ENCODE data around the gene RAC3.

RAC3 gene

DNA sequence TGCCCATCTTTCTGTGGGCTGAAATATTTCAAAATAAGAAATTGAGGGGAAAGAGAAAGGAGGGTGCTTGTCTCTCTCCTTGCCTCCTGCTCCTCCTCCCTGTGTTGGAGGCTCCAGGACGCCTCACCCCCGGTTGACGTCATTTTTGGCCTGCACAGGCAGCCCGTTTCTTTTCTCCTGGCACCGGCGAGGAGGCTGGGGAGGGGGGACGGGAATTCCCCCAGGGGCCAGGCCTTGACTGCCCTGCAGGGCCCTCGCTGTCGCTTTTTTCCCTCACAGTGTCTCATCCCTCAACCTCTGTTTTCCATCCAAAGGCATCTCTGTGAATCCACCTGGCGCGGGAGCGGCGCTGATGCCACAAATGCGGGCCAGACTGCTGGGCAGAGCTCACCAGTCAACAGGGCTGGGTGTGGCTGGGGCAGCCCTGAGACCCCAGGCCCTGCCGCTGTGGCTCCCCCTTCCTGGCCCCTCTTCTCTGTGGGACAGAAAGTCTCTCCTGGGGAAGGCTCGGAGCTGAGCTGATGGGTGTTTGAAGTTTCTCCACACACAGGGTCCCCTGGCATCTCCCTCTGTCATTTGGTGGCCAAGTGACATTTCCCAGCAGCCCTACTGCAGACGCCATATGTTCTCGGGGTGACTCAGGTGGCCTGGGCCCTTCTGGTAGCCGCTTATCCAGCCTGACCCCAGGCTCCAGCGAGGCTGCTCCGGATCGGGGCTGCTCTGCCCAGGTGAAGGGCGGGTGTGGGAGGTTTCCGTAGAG, 24.8 kb upstream of the RAC3 start:
- no peaks in the 10 kb centered on the region for H3K27me3 Mint-ChIP-seq
- no peak overlapping the region for H3K27ac Mint-ChIP-seq
- H3K4me3 Mint-ChIP-seq: no peak overlapping the region
- no peaks in the 10 kb centered on the region for H3K9me3 Mint-ChIP-seq
- H3K36me3 Mint-ChIP-seq (ENCODE audit: low read depth): no peaks in the 10 kb centered on the region
- H3K4me1 Mint-ChIP-seq (ENCODE audit: low read depth): peaks cover 10% of the 10 kb centered on the region

DNA sequence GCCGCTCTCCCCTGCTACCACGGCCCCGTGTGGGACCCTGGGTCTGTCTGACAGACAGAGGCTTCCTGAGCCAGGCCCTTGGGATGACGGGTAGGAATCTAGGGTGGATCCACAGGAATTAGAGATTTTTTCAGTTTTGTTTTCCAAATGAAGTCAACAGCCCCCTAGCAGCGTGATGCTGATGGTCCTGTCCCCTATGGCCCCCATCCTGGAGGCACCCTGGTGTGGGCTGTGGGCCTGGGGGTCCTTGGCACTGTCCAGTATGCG, 24.3 kb upstream of the RAC3 start:
- H3K4me1 Mint-ChIP-seq (ENCODE audit: low read depth): peaks cover 10% of the 10 kb centered on the region
- H3K4me3 Mint-ChIP-seq: no peak overlapping the region
- no peaks in the 10 kb centered on the region for H3K9me3 Mint-ChIP-seq
- H3K27me3 Mint-ChIP-seq: no peaks in the 10 kb centered on the region
- H3K27ac Mint-ChIP-seq: no peak overlapping the region
- no peaks in the 10 kb centered on the region for H3K36me3 Mint-ChIP-seq (ENCODE audit: low read depth)

DNA sequence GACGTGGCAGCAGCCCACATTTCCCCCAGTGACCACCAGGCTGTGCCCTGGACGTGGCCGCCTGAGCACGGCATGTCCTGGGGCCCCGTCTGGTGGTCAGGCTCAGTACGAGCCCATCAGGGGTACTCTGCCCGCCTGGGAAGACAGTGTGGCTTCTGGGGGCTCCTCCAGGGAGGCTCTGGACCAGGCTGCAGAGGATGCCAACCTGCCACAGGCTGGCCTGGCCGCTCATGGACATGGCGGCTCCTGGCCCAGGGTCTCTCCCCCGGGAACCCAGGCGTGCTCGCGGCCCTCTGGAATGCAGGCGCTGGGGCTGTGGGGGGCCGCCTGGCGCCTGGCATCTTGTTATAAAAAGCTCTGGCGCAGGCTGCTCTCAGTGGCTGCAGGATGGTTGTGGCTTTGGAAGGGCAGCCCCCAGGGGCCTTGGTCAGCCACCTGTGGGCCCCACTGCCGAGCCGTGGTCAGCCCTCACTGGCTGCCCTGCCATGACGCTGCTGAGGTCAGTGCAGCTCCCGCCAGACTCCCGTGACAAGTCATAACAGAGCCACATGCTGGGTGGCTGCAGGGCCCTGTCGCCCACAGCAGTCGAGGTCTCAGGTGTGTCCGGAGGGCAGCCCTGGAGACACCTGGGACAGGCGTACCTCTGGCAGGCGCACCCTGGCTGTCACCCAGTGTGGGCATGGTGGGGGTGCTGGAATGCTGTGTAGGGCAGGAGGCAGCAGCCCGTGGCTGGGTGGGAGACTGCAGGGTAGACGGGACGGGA, 23.8 kb upstream of the RAC3 start:
- peaks cover 10% of the 10 kb centered on the region for H3K4me1 Mint-ChIP-seq (ENCODE audit: low read depth)
- H3K36me3 Mint-ChIP-seq (ENCODE audit: low read depth): no peaks in the 10 kb centered on the region
- no peak overlapping the region for H3K27ac Mint-ChIP-seq
- H3K4me3 Mint-ChIP-seq: no peak overlapping the region
- no peaks in the 10 kb centered on the region for H3K9me3 Mint-ChIP-seq
- H3K27me3 Mint-ChIP-seq: no peaks in the 10 kb centered on the region

DNA sequence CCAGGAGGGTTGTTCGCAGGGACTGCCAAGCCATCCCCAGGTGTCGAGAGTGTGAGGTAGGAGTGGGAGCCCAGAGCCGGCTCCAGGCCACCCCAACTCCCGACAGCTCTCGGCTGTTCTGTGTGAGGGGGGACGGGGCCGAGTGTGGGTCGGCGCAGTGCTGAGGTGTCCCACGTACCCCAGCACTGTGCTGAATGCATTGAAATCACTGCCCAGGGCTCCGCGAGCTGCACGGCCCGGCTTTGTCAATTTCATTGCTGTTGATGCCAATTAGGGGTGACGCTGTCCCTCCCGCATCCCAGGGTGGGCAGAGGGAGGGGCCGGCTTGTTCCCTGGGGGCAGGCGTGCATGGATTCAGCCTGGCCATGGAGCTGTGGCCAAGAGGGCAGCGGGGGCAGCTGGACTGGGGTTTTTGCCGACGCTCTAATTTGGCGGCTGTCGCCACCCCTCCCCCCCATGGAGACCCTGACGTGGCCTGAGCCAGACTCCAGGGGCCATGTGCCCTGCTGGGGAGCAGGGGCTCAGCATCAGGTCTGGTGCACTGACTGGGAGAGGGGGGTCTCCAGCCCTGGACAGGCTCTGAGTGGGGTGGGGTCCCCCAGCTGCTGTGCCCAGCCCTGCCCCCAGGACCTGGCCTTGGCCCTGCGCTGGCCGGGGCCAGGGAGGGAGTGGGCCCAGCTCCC, 23.1 kb upstream of the RAC3 start:
- H3K4me3 Mint-ChIP-seq: no peak overlapping the region
- no peaks in the 10 kb centered on the region for H3K36me3 Mint-ChIP-seq (ENCODE audit: low read depth)
- H3K27me3 Mint-ChIP-seq: no peaks in the 10 kb centered on the region
- no peaks in the 10 kb centered on the region for H3K9me3 Mint-ChIP-seq
- H3K27ac Mint-ChIP-seq: no peak overlapping the region
- peaks cover 4% of the 10 kb centered on the region for H3K4me1 Mint-ChIP-seq (ENCODE audit: low read depth)

DNA sequence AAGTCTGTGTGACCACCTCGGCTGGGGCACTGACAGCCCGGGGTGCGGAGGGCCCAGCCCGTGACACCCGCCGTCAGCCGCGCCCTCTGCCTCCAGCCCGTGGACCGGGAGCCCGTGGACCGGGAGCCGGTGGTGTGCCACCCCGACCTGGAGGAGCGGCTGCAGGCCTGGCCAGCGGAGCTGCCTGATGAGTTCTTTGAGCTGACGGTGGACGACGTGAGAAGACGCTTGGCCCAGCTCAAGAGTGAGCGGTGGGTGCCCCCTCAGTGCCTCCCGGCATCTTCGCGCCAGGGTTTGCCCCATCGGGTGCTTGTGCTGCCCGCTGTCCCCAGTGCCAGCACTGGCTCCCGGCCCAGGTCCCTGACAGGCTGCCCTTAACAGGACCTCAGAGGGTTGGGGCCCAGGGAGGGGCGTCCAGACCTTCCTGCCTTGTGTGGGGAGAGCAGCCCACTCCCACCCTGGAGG, 22.5 kb upstream of the RAC3 start:
- Mint-ChIP-seq H3K9me3 (no peaks in the 10 kb centered on the region), H3K27me3 (no peaks in the 10 kb centered on the region), H3K36me3 (ENCODE audit: low read depth) (no peaks in the 10 kb centered on the region), H3K4me1 (ENCODE audit: low read depth) (peaks cover 3% of the 10 kb centered on the region), H3K27ac (no peak overlapping the region), H3K4me3 (no peak overlapping the region)

DNA sequence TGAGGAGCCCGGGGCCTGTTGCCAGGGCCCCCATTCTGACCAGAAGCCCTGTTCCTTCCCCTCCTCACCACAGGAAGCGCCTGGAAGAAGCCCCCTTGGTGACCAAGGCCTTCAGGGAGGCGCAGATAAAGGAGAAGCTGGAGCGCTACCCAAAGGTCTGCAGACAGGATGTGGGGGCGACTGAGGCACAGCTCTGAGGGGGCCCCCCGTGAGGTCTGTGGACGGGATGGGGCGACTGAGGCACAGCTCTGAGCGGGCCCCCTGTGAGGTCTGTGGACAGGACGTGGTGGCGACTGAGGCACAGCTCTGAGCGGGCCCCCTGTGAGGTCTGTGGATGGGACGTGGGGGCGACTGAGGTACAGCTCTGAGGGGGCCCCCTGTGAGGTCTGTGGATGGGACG, 22.1 kb upstream of the RAC3 start:
- Mint-ChIP-seq H3K27ac (no peak overlapping the region), H3K4me1 (ENCODE audit: low read depth) (peaks cover 3% of the 10 kb centered on the region), H3K4me3 (no peak overlapping the region), H3K9me3 (no peaks in the 10 kb centered on the region), H3K36me3 (ENCODE audit: low read depth) (no peaks in the 10 kb centered on the region), H3K27me3 (no peaks in the 10 kb centered on the region)

DNA sequence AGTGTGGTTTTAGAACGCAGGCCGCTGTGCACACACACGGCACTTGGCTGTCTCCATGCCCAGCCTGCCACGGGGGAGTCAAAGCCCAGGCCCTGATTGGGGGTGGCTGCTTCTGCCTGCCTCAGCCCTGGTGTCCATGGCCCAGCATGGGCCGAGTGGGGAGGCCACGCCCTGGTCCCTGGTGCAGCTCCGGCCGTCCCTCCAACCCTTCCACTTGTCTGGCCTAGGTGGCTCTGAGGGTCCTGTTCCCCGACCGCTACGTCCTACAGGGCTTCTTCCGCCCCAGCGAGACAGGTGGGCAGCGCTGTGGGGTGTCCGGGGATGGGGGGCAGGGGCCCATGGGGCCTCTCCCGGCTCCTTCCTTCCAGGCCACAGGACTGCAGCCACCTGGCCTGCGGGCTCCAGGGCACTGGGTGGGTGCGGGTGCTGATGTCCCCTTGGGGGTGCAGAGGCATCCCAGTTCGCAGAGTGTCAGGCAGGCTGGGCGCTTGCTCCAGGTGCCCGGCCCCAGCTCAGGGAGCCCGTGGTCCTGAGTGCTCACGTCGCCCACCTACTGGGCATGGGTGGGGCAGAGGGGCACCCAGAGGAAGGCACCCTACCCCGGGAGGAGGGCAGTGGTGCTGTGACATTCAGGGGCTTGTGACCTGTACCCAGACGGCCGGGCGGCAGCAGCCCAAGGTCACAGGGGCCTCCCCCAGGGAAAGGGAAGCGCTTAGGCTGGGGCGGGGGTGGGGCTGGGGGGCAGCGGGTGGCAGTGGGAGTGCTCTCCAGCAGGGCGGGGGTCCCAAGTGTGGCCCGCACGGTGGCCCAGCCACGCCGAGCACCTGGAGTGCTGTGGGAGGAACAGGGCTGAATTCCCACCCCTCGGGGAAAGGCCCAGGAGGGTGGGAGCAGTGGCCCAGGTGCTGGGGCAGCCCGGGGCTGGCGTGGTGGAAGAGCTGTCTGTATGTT, 20.6 kb upstream of the RAC3 start:
- Mint-ChIP-seq H3K27me3 (no peaks in the 10 kb centered on the region), H3K9me3 (no peaks in the 10 kb centered on the region), H3K27ac (no peak overlapping the region), H3K36me3 (ENCODE audit: low read depth) (no peaks in the 10 kb centered on the region), H3K4me1 (ENCODE audit: low read depth) (peaks cover 2% of the 10 kb centered on the region), H3K4me3 (no peak overlapping the region)

DNA sequence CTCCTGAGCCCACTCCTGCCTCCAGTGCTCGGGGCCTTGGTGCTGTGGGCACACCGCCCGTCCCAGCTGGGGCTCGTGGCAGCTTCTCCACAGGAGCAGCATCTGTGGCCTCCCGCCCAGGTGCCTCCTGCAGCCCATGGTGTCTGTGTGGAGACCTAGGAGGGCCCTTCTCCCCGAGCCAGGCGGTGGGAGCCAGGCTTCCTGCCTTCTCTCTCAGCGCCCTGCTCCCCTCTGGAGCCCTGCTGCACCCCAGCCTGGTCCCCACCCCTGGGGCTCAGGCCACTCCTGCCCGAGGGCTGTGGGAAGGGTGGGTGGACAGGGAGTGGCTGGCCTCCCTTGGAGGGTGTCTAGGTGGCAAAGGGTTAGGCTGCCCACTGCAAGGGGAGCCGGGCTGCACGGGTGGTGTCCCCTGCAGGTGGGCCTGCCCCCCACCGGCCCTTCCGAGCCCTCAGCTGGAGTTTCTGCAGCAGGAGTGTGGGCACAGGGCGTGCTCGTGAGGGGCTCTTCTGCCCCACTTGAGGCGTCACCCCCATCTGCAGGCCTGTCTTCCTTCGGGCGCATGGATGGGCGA, 19.8 kb upstream of the RAC3 start:
- no peaks in the 10 kb centered on the region for H3K9me3 Mint-ChIP-seq
- H3K36me3 Mint-ChIP-seq (ENCODE audit: low read depth): no peaks in the 10 kb centered on the region
- H3K27me3 Mint-ChIP-seq: no peaks in the 10 kb centered on the region
- H3K27ac Mint-ChIP-seq: no peak overlapping the region
- no peak overlapping the region for H3K4me3 Mint-ChIP-seq
- H3K4me1 Mint-ChIP-seq (ENCODE audit: low read depth): no peaks in the 10 kb centered on the region

DNA sequence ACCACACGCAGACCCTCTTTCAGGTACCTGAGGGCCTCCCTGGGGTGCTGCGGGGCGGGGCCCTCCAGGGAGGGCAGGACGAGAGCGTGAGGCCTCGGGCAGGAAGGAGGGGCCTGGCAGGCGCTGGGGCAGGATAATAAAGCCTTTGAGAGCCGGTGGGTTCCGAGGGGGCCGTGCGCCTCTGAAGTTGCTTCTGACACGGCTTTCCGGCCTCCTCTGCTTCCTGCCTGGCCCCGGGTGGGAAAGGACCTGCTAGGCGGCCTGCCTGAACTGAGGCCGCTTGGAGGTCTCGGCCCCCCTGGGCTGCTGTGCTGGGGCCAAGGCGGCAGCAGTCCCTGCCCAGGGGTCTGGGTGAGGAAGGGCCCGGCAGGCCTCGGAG, 19.2 kb upstream of the RAC3 start:
- Mint-ChIP-seq H3K9me3 (no peaks in the 10 kb centered on the region), H3K4me3 (no peak overlapping the region), H3K36me3 (ENCODE audit: low read depth) (no peaks in the 10 kb centered on the region), H3K27me3 (no peaks in the 10 kb centered on the region), H3K4me1 (ENCODE audit: low read depth) (no peaks in the 10 kb centered on the region), H3K27ac (no peak overlapping the region)

DNA sequence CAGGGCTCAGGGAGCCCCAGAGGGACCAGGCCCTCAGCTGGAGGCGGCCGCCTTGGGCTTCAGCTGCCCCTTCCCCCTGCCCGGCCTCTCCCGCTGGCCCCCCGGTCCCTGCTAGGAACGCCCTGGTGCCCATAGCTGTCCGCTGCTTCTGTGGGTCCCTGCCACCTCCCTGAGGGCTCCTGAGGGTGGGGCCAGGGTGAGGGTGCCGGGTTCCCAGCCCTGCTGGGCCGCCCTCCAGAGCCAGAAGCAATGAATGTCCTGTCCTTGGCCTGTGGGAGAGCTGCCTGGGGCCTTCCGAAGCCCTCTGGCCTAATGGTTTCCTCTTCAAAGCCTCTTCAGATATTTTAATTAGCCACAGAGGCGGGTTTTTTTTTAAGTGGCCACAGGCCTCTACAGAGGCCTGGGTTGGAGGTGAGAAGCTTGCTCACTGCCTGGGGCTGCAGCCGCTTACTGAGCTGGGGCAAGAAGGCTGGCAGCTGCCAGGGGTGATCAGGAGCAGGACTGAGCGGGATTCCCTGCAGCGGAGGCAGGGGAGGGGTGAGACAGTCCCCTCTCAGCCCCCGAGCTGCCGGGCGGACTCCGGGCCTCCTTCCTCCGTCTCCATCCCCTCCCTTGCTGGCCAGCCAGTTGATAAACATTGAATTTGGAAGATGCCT, 18.7 kb upstream of the RAC3 start:
- H3K27ac Mint-ChIP-seq: no peak overlapping the region
- no peak overlapping the region for H3K4me3 Mint-ChIP-seq
- no peaks in the 10 kb centered on the region for H3K36me3 Mint-ChIP-seq (ENCODE audit: low read depth)
- H3K9me3 Mint-ChIP-seq: no peaks in the 10 kb centered on the region
- no peaks in the 10 kb centered on the region for H3K4me1 Mint-ChIP-seq (ENCODE audit: low read depth)
- H3K27me3 Mint-ChIP-seq: no peaks in the 10 kb centered on the region

DNA sequence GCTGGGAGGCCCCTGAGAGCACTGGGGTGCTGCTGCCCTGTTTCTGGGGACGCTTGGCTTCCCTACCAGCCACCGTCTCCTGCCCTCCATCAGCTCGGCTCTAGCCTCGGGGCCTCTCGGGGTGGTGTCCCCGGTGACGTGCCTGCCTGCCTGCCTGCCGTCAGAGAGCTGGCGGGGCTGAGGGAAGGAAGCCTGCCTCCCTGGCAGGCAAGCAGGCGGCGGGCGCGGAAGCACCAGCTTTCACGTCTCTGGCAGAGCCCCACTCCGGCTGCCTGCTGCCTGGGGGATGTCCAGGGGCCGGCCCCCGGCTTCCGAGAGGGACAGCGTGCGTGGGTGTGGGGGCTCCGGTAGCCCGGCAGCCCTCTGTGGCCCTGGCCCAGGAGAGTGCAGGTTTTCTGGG, 18.1 kb upstream of the RAC3 start:
- Mint-ChIP-seq H3K4me1 (ENCODE audit: low read depth) (no peaks in the 10 kb centered on the region), H3K4me3 (no peak overlapping the region), H3K27me3 (no peaks in the 10 kb centered on the region), H3K36me3 (ENCODE audit: low read depth) (peaks cover 1% of the 10 kb centered on the region), H3K9me3 (no peaks in the 10 kb centered on the region), H3K27ac (no peak overlapping the region)

DNA sequence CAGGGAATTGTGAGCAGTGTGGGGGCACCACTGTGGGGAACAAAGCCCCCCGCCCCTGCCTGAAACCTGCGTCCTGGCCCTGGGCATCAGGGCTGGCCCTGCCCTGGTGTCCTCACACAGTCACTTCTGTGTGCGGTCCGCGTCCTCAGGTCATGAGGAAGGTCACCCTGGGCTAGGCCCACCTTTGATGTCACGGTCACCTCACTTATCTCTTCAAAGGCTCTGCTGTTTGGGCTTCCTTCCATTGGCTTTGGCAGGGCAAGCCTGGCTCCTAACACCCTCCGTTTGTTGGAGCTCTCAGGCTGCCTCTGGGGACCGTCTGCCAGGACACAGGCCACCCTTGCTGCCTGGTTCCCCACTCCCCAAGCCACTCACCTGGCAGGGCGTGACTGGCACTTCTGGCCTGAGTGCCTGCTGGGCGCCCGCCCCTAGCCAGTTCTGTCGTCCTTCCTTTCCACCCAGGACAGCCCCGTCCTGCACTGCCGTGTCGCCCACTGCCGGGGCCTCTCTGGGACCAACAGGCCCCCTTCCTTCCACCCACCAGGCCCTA, 17.6 kb upstream of the RAC3 start:
- Mint-ChIP-seq H3K36me3 (ENCODE audit: low read depth) (peaks cover 6% of the 10 kb centered on the region), H3K4me3 (no peak overlapping the region), H3K4me1 (ENCODE audit: low read depth) (no peaks in the 10 kb centered on the region)

DNA sequence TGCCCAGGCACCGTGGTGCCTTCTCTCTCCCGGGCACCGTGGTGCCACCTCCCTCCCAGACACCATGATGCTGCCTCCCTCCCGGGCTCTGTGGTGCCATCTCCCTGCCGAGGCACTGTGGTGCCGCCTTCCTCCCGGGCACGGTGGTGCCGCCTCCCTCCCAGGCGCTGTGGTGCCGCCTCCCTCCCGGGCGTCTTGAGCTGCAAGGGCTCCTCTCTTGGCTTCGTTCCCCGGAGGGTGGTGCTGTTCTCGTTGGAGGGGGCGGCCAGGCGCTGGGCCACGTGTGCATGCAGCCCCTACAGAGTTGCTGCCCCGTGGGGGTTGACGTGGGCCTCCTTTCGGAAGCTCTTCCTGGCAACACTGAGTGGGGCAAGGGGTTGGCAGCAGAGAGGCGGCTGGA, 17.0 kb upstream of the RAC3 start:
- H3K9me3 Mint-ChIP-seq: no peaks in the 10 kb centered on the region
- H3K36me3 Mint-ChIP-seq (ENCODE audit: low read depth): peaks cover 8% of the 10 kb centered on the region
- H3K4me3 Mint-ChIP-seq: no peak overlapping the region
- H3K4me1 Mint-ChIP-seq (ENCODE audit: low read depth): no peaks in the 10 kb centered on the region
- H3K27ac Mint-ChIP-seq: no peak overlapping the region
- H3K27me3 Mint-ChIP-seq: no peaks in the 10 kb centered on the region

More for the DNA sequence above, 17.6 kb upstream of the RAC3 start:
- H3K27me3 Mint-ChIP-seq: no peaks in the 10 kb centered on the region
- no peak overlapping the region for H3K27ac Mint-ChIP-seq
- no peaks in the 10 kb centered on the region for H3K9me3 Mint-ChIP-seq

DNA sequence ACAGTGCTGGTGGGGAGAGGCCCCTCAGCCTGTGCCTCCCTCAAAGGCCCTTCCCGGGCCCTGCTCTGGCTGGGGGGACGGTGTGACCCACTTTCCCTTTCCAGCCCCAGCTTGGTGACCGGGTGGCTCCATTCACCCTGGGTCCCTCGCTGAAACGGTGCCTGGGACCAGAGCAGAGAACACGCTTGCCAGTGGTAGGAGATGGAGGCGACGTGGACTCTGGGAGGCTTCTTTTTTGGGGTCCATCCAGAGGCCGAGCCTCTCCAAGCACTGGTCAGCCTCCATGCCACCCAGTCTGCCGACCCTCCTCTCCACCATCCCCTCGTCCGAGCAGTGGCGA, 16.5 kb upstream of the RAC3 start:
- Mint-ChIP-seq H3K36me3 (ENCODE audit: low read depth) (peaks cover 8% of the 10 kb centered on the region), H3K4me3 (no peak overlapping the region), H3K27me3 (no peaks in the 10 kb centered on the region), H3K27ac (no peak overlapping the region), H3K9me3 (no peaks in the 10 kb centered on the region), H3K4me1 (ENCODE audit: low read depth) (no peaks in the 10 kb centered on the region)
